ENCODE data around the gene SEPTIN10. TPM values are rescaled to one million over a fixed set of nuclear protein-coding genes. Genes with fewer than 3 reads are reported as not detected.
"Not testable (repeated sequence)": the region's sequence is repeated elsewhere in the genome, so short reads cannot be mapped to it uniquely, and the experiment has no call there.

The SEPTIN10 gene
- total and polyA plus RNA-seq, 7 experiments from 2014 or later: 0.53 to 5.9 (median 2.0) TPM

DNA sequence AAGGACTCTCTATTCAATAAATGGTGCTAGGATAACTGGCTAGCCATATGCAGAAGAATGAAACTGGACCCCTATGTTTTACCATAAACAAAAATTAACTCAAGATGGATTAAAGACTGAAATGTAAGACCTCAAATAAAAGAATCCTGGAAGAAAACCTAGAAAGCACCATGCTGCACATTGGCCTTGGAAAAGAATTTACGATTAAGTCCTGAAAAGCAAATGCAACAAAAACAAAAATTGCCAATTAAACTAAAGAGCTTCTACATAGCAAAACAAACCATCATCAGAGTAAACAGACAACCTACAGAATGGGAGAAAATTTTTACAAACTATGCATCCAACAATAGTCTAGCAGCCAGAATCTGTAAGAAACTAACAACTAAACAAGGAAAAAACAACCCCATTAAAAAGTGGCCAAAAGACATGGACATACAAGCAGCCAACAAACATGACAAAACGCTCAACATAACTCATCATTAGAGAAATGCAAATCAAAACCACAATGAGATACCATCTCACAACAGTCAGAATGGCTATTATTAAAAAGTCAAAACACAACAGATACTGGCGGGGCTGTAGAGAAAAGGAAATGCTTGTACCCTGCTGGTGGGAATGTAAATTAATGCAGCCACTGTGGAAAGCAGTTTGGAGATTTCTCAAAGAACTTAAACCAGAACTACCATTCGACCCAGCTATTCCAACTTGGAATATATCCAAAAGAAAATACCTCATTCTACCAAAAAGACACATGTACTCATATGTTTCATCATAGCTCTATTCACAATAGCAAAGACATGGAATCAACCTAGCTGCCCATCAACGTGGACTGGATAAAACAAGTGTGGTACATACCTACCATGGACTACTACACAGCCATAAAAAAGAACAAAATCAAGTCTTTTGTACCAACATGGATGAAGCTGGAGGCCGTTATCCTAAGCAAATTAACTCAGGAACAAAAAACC, 30.6 kb downstream of the SEPTIN10 start:
- peaks cover 0 to 5% (median 0%) of the 10 kb centered on the region in 5 donors for H3K36me3 Mint-ChIP-seq
- ChIA-PET POLR2A (no interaction called here), CTCF (no interaction called here)
- H3K4me1 Mint-ChIP-seq: no peaks in the 10 kb centered on the region
- no peak for ATAC-seq
- no peak overlapping the region for H3K4me3 ChIP-seq (ENCODE audit: low read length)
- peaks cover 0 to 35% (median 0%) of the 10 kb centered on the region in 5 donors for H3K27me3 Mint-ChIP-seq
- H3K27ac Mint-ChIP-seq: no peak overlapping the region
- no peaks in the 10 kb centered on the region for H3K36me3 ChIP-seq (ENCODE audit: control insufficient read depth in 2 of 3, insufficient read depth in 3 of 3, low read length in 3 of 3)
- H3K9me3 Mint-ChIP-seq: peaks cover 0 to 2% (median 0%) of the 10 kb centered on the region in 11 donors
- DNase-seq: no peak
- no peak overlapping the region for H3K27ac ChIP-seq (ENCODE audit: low read depth, low read length)
- intact Hi-C loops (cut with micrococcal nuclease): no loop called here
- H3K4me1 ChIP-seq (ENCODE audit: control insufficient read depth in 2 of 2, insufficient read depth in 2 of 2, low read length in 2 of 2): no peaks in the 10 kb centered on the region
- no peaks in the 10 kb centered on the region for H3K9me3 ChIP-seq (ENCODE audit: control insufficient read depth in 2 of 3, low read length in 3 of 3)
- H3K27me3 ChIP-seq (ENCODE audit: control insufficient read depth in 2 of 2, insufficient read depth in 2 of 2, low read length in 2 of 2): no peaks in the 10 kb centered on the region
- H3K4me3 Mint-ChIP-seq: no peak overlapping the region

DNA sequence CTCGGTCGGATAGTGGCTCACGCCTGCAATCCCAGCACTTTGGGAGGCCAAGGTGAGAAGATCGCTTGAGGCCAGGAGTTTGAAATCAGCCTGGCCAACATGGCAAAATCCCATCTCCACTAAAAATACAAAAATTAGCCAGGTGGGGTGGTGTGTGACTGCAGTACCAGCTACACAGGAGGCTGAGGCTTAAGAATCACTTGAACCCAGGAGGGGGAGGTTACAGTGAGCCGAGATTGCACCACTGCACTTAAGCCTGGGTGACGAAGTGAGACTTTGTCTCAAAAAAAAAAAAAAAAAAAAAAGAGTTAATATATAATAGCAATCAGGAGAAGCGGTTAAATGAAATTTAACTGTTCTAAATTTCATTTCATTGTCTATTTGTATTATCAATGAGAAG, 36.1 kb downstream of the SEPTIN10 start:
- H3K9me3 ChIP-seq (ENCODE audit: control insufficient read depth in 2 of 3, low read length in 3 of 3); H3K36me3 ChIP-seq (ENCODE audit: control insufficient read depth in 2 of 3, insufficient read depth in 3 of 3, low read length in 3 of 3); CTCF ChIA-PET; H3K27me3 Mint-ChIP-seq; DNase-seq; H3K9me3 Mint-ChIP-seq; H3K4me3 Mint-ChIP-seq; H3K4me1 ChIP-seq (ENCODE audit: control insufficient read depth in 2 of 2, insufficient read depth in 2 of 2, low read length in 2 of 2); H3K4me1 Mint-ChIP-seq; H3K27ac ChIP-seq (ENCODE audit: low read depth, low read length); H3K4me3 ChIP-seq (ENCODE audit: low read length); H3K27ac Mint-ChIP-seq; H3K36me3 Mint-ChIP-seq; intact Hi-C loops (cut with micrococcal nuclease); ATAC-seq; H3K27me3 ChIP-seq (ENCODE audit: control insufficient read depth in 2 of 2, insufficient read depth in 2 of 2, low read length in 2 of 2); POLR2A ChIA-PET: not testable (repeated sequence)

DNA sequence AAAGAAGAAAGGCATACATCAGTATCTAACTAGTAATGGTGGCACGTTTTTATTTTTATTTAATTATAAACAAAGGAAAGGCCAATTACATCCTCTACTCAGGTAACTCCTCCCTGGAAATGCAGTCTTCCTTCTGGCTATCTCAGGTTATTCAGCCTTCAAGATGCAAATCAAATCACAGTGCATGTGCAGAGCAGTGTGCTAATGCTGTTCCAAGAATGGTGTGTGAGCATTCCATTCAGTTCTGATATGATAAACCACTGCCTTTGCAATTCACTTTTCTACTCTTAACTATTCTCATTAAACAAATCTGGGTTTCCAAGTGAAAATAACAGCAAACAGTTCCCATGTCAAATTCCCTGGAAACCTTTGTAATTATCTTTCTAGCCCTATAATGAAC, 38.4 kb downstream of the SEPTIN10 start:
- Histone ChIP-seq H3K27ac (ENCODE audit: low read depth, low read length) (no peak overlapping the region), H3K36me3 (ENCODE audit: control insufficient read depth in 2 of 3, insufficient read depth in 3 of 3, low read length in 3 of 3) (no peaks in the 10 kb centered on the region), H3K4me3 (ENCODE audit: low read length) (no peak overlapping the region), H3K4me1 (ENCODE audit: control insufficient read depth in 2 of 2, insufficient read depth in 2 of 2, low read length in 2 of 2) (no peaks in the 10 kb centered on the region), H3K9me3 (ENCODE audit: control insufficient read depth in 2 of 3, low read length in 3 of 3) (no peaks in the 10 kb centered on the region), H3K27me3 (ENCODE audit: control insufficient read depth in 2 of 2, insufficient read depth in 2 of 2, low read length in 2 of 2) (no peaks in the 10 kb centered on the region)
- no peak for ATAC-seq
- H3K27me3 Mint-ChIP-seq: peaks cover 0 to 10% (median 5%) of the 10 kb centered on the region in 5 donors
- ChIA-PET CTCF (no interaction called here), POLR2A (no interaction called here)
- H3K36me3 Mint-ChIP-seq: peaks cover 0 to 5% (median 0%) of the 10 kb centered on the region in 5 donors
- no peaks in the 10 kb centered on the region for H3K9me3 Mint-ChIP-seq
- no peak overlapping the region for H3K27ac Mint-ChIP-seq
- H3K4me1 Mint-ChIP-seq: no peaks in the 10 kb centered on the region
- intact Hi-C loops (cut with micrococcal nuclease): no loop called here
- H3K4me3 Mint-ChIP-seq: no peak overlapping the region
- DNase-seq: no peak

DNA sequence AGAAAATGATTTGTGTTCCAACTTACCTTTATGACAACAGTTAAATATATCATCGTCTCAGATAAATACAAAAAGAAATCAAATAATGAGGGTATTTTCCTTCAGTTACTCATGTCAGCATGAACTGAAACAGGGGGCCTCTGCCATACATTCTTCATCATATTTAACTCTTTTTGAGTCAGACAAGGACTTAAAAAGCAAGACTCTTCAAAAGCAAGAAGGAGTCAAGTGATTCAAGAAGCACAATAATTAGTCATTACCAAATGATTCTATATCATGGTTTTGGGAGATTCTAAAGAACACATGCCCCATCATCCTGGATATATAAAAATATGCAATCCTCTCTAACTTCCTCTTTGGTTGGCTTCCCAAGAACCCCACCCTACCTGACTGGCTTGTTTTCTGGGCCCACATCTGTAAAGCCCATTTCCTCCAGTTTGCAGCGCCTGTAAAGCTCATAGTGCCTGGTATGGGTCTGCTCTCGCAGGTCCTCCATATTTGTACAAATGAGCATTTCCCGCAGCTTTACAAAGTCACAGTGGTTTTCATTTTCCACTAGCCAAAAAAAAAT, 49.7 kb downstream of the SEPTIN10 start:
- intact Hi-C loops (cut with micrococcal nuclease): no loop called here
- Histone ChIP-seq H3K9me3 (ENCODE audit: control insufficient read depth in 2 of 3, low read length in 3 of 3) (no peaks in the 10 kb centered on the region), H3K36me3 (ENCODE audit: control insufficient read depth in 2 of 3, insufficient read depth in 3 of 3, low read length in 3 of 3) (no peaks in the 10 kb centered on the region), H3K27me3 (ENCODE audit: control insufficient read depth in 2 of 2, insufficient read depth in 2 of 2, low read length in 2 of 2) (no peaks in the 10 kb centered on the region), H3K4me3 (ENCODE audit: low read length) (no peak overlapping the region), H3K4me1 (ENCODE audit: control insufficient read depth in 2 of 2, insufficient read depth in 2 of 2, low read length in 2 of 2) (no peaks in the 10 kb centered on the region), H3K27ac (ENCODE audit: low read depth, low read length) (no peak overlapping the region)
- ATAC-seq: no peak
- H3K4me3 Mint-ChIP-seq: no peak overlapping the region
- POLR2A ChIA-PET: no interaction called here
- peaks cover 0 to 2% (median 0%) of the 10 kb centered on the region in 5 donors for H3K36me3 Mint-ChIP-seq
- peaks cover 0 to 1% (median 0%) of the 10 kb centered on the region in 11 donors for H3K9me3 Mint-ChIP-seq
- CTCF ChIA-PET: no interaction called here
- peaks cover 0 to 7% (median 0%) of the 10 kb centered on the region in 5 donors for H3K27me3 Mint-ChIP-seq
- DNase-seq: no peak
- H3K27ac Mint-ChIP-seq: no peak overlapping the region
- peaks cover 0 to 2% (median 0%) of the 10 kb centered on the region in 7 donors for H3K4me1 Mint-ChIP-seq

DNA sequence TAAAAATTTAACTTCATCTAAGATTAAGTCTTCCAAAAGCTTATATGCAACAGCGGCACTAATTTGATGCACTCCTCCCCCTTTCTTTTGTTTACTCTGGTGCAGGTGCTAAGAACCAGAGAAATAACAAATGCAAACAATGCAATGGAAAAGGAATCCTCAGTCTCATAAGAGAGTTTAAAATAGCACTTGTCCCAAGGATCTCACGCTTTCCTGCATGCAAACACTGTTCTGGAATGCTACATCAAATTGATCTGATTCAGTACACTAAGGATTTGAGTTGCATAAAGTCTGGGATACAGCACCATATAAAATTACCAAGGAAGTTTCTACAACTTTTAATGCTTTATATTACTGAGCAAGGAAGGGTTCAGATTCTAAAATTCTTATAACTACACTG, 50.5 kb downstream of the SEPTIN10 start:
- no peak for ATAC-seq
- ChIA-PET CTCF (no interaction called here), POLR2A (no interaction called here)
- no peak overlapping the region for H3K4me3 Mint-ChIP-seq
- H3K4me1 ChIP-seq (ENCODE audit: control insufficient read depth in 2 of 2, insufficient read depth in 2 of 2, low read length in 2 of 2): no peaks in the 10 kb centered on the region
- H3K9me3 ChIP-seq (ENCODE audit: control insufficient read depth in 2 of 3, low read length in 3 of 3): no peaks in the 10 kb centered on the region
- H3K27me3 ChIP-seq (ENCODE audit: control insufficient read depth in 2 of 2, insufficient read depth in 2 of 2, low read length in 2 of 2): no peaks in the 10 kb centered on the region
- DNase-seq: no peak
- no peak overlapping the region for H3K4me3 ChIP-seq (ENCODE audit: low read length)
- peaks cover 0 to 2% (median 0%) of the 10 kb centered on the region in 5 donors for H3K36me3 Mint-ChIP-seq
- peaks cover 0 to 7% (median 0%) of the 10 kb centered on the region in 5 donors for H3K27me3 Mint-ChIP-seq
- H3K36me3 ChIP-seq (ENCODE audit: control insufficient read depth in 2 of 3, insufficient read depth in 3 of 3, low read length in 3 of 3): no peaks in the 10 kb centered on the region
- H3K4me1 Mint-ChIP-seq: peaks cover 0 to 2% (median 0%) of the 10 kb centered on the region in 7 donors
- H3K9me3 Mint-ChIP-seq: peaks cover 0 to 1% (median 0%) of the 10 kb centered on the region in 11 donors
- no peak overlapping the region for H3K27ac Mint-ChIP-seq
- intact Hi-C loops (cut with micrococcal nuclease): no loop called here
- H3K27ac ChIP-seq (ENCODE audit: low read depth, low read length): no peak overlapping the region

DNA sequence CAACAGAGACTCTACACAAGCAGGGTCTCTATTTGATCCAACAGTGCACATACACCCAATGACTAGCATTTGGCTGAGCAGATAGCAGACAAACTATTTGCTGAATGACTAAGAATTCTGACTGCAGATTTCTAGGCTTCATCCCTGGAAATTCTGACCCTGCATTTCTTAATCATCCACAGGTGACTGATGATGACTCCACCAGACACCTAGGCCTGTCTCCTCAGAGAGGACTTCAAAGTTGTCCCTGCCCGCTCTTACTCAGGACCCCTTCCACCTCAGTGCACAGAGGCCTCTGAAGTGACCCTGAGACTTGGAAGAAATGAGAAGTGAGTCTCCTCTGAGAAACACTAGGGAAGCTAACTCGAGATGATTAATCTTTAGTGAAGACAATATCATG, 51.3 kb downstream of the SEPTIN10 start:
- Mint-ChIP-seq H3K9me3 (peaks cover 0 to 1% (median 0%) of the 10 kb centered on the region in 11 donors), H3K4me1 (peaks cover 0 to 2% (median 0%) of the 10 kb centered on the region in 7 donors), H3K27ac (no peak overlapping the region), H3K36me3 (peaks cover 0 to 2% (median 0%) of the 10 kb centered on the region in 5 donors), H3K27me3 (peaks cover 0 to 4% (median 0%) of the 10 kb centered on the region in 5 donors), H3K4me3 (no peak overlapping the region)
- CTCF ChIA-PET: no interaction called here
- Histone ChIP-seq H3K27me3 (ENCODE audit: control insufficient read depth in 2 of 2, insufficient read depth in 2 of 2, low read length in 2 of 2) (no peaks in the 10 kb centered on the region), H3K4me3 (ENCODE audit: low read length) (no peak overlapping the region), H3K27ac (ENCODE audit: low read depth, low read length) (no peak overlapping the region), H3K36me3 (ENCODE audit: control insufficient read depth in 2 of 3, insufficient read depth in 3 of 3, low read length in 3 of 3) (no peaks in the 10 kb centered on the region), H3K9me3 (ENCODE audit: control insufficient read depth in 2 of 3, low read length in 3 of 3) (no peaks in the 10 kb centered on the region), H3K4me1 (ENCODE audit: control insufficient read depth in 2 of 2, insufficient read depth in 2 of 2, low read length in 2 of 2) (no peaks in the 10 kb centered on the region)
- DNase-seq (no peak), ATAC-seq (no peak)
- intact Hi-C loops (cut with micrococcal nuclease): no loop called here
- POLR2A ChIA-PET: no interaction called here
